K562 (cell line): Measurements from ENCODE around the gene NPAS3. TPM values are rescaled to one million over a fixed set of nuclear protein-coding genes. Genes with fewer than 3 reads are reported as not detected.

Source experiments
- ATAC-seq: fragments of 200-7000 bp; cut with Tn5 transposase; 3 replicates; pipeline ENCODE4 v1.9.1; 2020; ENCODE audit warnings: moderate library complexity
- BruUV-seq: library from RNA; stranded (reverse); fragments of 400-500 nt; replicated peaks from 2 replicates; lab custom pipeline; 2021; lab: Mats Ljungman, UMichigan
- CTCF ChIA-PET: fragments of 300-600 bp; formaldehyde crosslinking; extraction: SDS; loops from one replicate; lab custom pipeline; 2021; ENCODE audit warnings: low intra/inter-chr PET ratio; lab: Yijun Ruan, JAX
- POLR2A ChIA-PET: fragments of 300-600, 350-650 bp; sonication (Branson Sonifier 250); formaldehyde crosslinking; extraction: SDS; loops from one replicate; lab custom pipeline; 2021; ENCODE audit warnings: antibody characterized with exemption, inconsistent platforms; lab: Yijun Ruan, JAX
- DNase-seq, 4 experiments: peaks; one replicate each; pipeline versions ENCODE4 v3.0.0 to v3.0.0-alpha.2; 2011 to 2018; ENCODE audit warnings: low spot score in 3 of 4, mixed read lengths in 3 of 4; ENCODE audit errors: extremely low read depth in 1 of 4
- FAIRE-seq: peaks from 2 replicates; lab custom pipeline; 2011; peaks lifted over from hg19 to GRCh38; lab: Jason Lieb, UNC
- H2AFZ ChIP-seq: 2 replicates; pipeline ENCODE4 v1.6.0; 2011; ENCODE audit warnings: low read depth, low read length, control low read depth, inconsistent platforms
- H3K27ac ChIP-seq: fragments of 200-600 bp; 3 replicates; pipeline ENCODE4 v1.8.0; 2011; ENCODE audit warnings: low read depth, mild to moderate bottlenecking, control low read depth, inconsistent platforms, low read length, moderate library complexity, mixed read lengths; ENCODE audit errors: extremely low read depth
- H3K27me3 ChIP-seq, 2 experiments: fragments of 300-600 bp in 1 of 2; 2 replicates in 1 of 2; 3 replicates in 1 of 2; pipeline versions ENCODE4 v1.6.0 to v1.8.0; 2011; ENCODE audit warnings: inconsistent platforms in 2 of 2, low read length in 2 of 2, mild to moderate bottlenecking in 1 of 2, mixed read lengths in 1 of 2, moderate library complexity in 1 of 2; ENCODE audit not compliant: control insufficient read depth in 2 of 2, insufficient read depth in 2 of 2
- H3K36me3 ChIP-seq: fragments of 300-600 bp; 3 replicates; pipeline ENCODE4 v1.8.0; 2011; ENCODE audit warnings: mild to moderate bottlenecking, low read length, inconsistent platforms; ENCODE audit not compliant: control insufficient read depth, insufficient read depth
- H3K4me1 ChIP-seq, 2 experiments: fragments of 200-600 bp in 1 of 2; replicated peaks in 1 of 2; 2 replicates in 1 of 2; 3 replicates in 1 of 2; pipeline versions ENCODE4 v1.5.1 to v1.8.0; 2011; ENCODE audit warnings: inconsistent platforms in 2 of 2, low read length in 2 of 2, mild to moderate bottlenecking in 1 of 2, mixed read lengths in 1 of 2, moderate library complexity in 1 of 2; ENCODE audit not compliant: control insufficient read depth in 2 of 2, insufficient read depth in 2 of 2
- H3K4me2 ChIP-seq: 2 replicates; pipeline ENCODE4 v1.6.1; 2011; ENCODE audit warnings: low read length, control low read depth, inconsistent platforms, mixed read lengths; ENCODE audit not compliant: insufficient read depth
- H3K4me3 ChIP-seq: fragments of 200-600 bp; sonication (generic), shearing (Covaris generic); 2 replicates; pipeline ENCODE4 v1.5.1; 2016; ENCODE audit warnings: control low read depth, inconsistent platforms
- H3K79me2 ChIP-seq: fragments of 200-600 bp; 3 replicates; pipeline ENCODE4 v1.8.0; 2011; ENCODE audit warnings: low read length, inconsistent platforms; ENCODE audit not compliant: control insufficient read depth, insufficient read depth
- H3K9ac ChIP-seq, 2 experiments: 2 replicates each; pipeline versions ENCODE4 v1.6.0 to v1.6.1; 2011; ENCODE audit warnings: low read depth in 2 of 2, low read length in 2 of 2, control low read depth in 1 of 2, inconsistent platforms in 1 of 2, mild to moderate bottlenecking in 1 of 2, mixed read lengths in 1 of 2; ENCODE audit not compliant: insufficient read depth in 1 of 2
- H3K9me1 ChIP-seq: one replicate; pipeline ENCODE4 v1.6.0; 2011; ENCODE audit warnings: inconsistent platforms, mild to moderate bottlenecking, low read length, moderate library complexity; ENCODE audit not compliant: control insufficient read depth, insufficient read depth
- H3K9me3 ChIP-seq: replicated peaks from 2 replicates; pipeline ENCODE4 v1.5.1; 2011; ENCODE audit warnings: low read depth, low read length, inconsistent platforms; ENCODE audit not compliant: control insufficient read depth, insufficient read depth
- H4K20me1 ChIP-seq: replicated peaks from 2 replicates; pipeline ENCODE4 v1.6.1; 2011; ENCODE audit warnings: low read length, inconsistent platforms, mixed read lengths; ENCODE audit not compliant: control insufficient read depth, insufficient read depth
- BRF1 ChIP-seq: IDR thresholded peaks from 3 replicates; pipeline ENCODE4 v1.6.1; 2011; ENCODE audit warnings: borderline replicate concordance, mild to moderate bottlenecking; ENCODE audit not compliant: insufficient read length; ENCODE audit errors: extremely low read depth
- CHD4 ChIP-seq: fragments of 200-600 bp; sonication (generic); IDR thresholded peaks from 3 replicates; pipeline ENCODE4 v1.6.1; 2012; ENCODE audit warnings: low read depth, mild to moderate bottlenecking, mixed read lengths, low read length, inconsistent platforms; ENCODE audit not compliant: insufficient read depth, insufficient replicate concordance, poor library complexity, severe bottlenecking
- DIDO1 ChIP-seq: fragments of 450-650 bp; IDR thresholded peaks from 2 replicates; pipeline ENCODE4 v1.6.1; 2016; ENCODE audit warnings: low read depth, missing biosample characterization, missing genetic modification characterization
- ETV1 ChIP-seq: fragments of 450-650 bp; conservative IDR thresholded peaks from 2 replicates; pipeline ENCODE4 v1.6.1; 2016; ENCODE audit warnings: missing genetic modification characterization, control low read depth, low read depth, missing compliant biosample characterization
- FOXM1 ChIP-seq, 2 experiments: fragments of 450-650 bp in 1 of 2; sonication (generic) in 1 of 2; formaldehyde crosslinking in 1 of 2; IDR thresholded peaks; 2 replicates each; pipeline versions ENCODE4 v1.6.1 to v1.9.0; 2017 to 2022; ENCODE audit warnings: low read depth in 2 of 2, mild to moderate bottlenecking in 2 of 2, missing genetic modification reagents in 1 of 2, moderate library complexity in 1 of 2
- RBBP5 ChIP-seq: fragments of 200-600 bp; sonication (generic); IDR thresholded peaks from 2 replicates; pipeline ENCODE4 v1.6.1; 2012; ENCODE audit warnings: borderline replicate concordance, mild to moderate bottlenecking, low read length, control low read depth, inconsistent platforms; ENCODE audit not compliant: insufficient read depth, poor library complexity, severe bottlenecking
- RBM39 ChIP-seq: fragments of 200-400 bp; formaldehyde crosslinking; optimal IDR thresholded peaks from 2 replicates; pipeline ENCODE3; 2018; ENCODE audit warnings: low read depth, low read length
- SMARCB1 ChIP-seq: IDR thresholded peaks from 2 replicates; pipeline ENCODE4 v1.6.1; 2011; ENCODE audit warnings: improper control_type of control experiment, low read depth; ENCODE audit not compliant: insufficient read length
- THRAP3 ChIP-seq: fragments of 450-650 bp; IDR thresholded peaks from 2 replicates; pipeline ENCODE4 v1.6.1; 2016; ENCODE audit warnings: mild to moderate bottlenecking, inconsistent platforms, borderline replicate concordance
- WGBS: fragments of 100-300 bp; shearing (Covaris generic); methylation state at CpG from one replicate; pipeline ENCODE4 v1.1.6; 2016; ENCODE audit warnings: low coverage, mixed read lengths; ENCODE audit not compliant: insufficient coverage; ENCODE audit errors: missing lambda C conversion rate; 5-methylcytosine and 5-hydroxymethylcytosine counted together
- in situ Hi-C: fragments of 300-500 bp; cut with MboI; formaldehyde crosslinking; loops from 4 replicates; pipeline ENCODE4 v1.15.0; 2018; ENCODE audit warnings: inconsistent platforms, mixed read lengths
- intact Hi-C: fragments of 100-400 bp; cut with micrococcal nuclease; formaldehyde crosslinking; loops from 2 replicates; pipeline ENCODE4 v1.14.2; 2022
- polyA plus RNA-seq, 8 experiments: library from polyadenylated mRNA; depleted of rRNA in 4 of 8; stranded (reverse) in 5 of 8; unstranded in 3 of 8; fragments of >200 nt; fragmentation: Nextera tagmentation in 2 of 8; fragmentation: Illumina TruSeq in 1 of 8; extraction: Ambion mirVana in 2 of 8; extraction: Trizol in 1 of 8; gene quantifications; 2 replicates each; pipeline versions ENCODE4 v1.2.1 to v1.2.3, GENCODE V29; 2011 to 2014; ENCODE audit warnings: inconsistent platforms in 1 of 8, missing spikeins in 1 of 8
- total RNA-seq, 7 experiments: library from RNA; depleted of rRNA in 6 of 7; stranded (reverse); fragments of >200 nt in 6 of 7; fragmentation: Illumina TruSeq in 2 of 7; extraction: Trizol in 2 of 7; gene quantifications; 2 replicates each; pipeline versions ENCODE4 v1.2.1 to v1.2.3, GENCODE V29; 2011 to 2021; ENCODE audit warnings: low replicate concordance in 1 of 7
- TF ChIP-seq, protein P1 (sequence below): fragments of 250-450 bp; sonication (Bioruptor Pico); IDR thresholded peaks from 2 replicates; pipeline ENCODE4 v1.5.0; 2020; ENCODE audit warnings: mild to moderate bottlenecking, borderline replicate concordance
- TF ChIP-seq, protein P2 (sequence below): fragments of 450-650 bp; IDR thresholded peaks from 2 replicates; pipeline ENCODE4 v1.6.1; 2016

The NPAS3 gene
- total and polyA plus RNA-seq, 9 of the 15 experiments (the other 6 are each of a cell fraction or from before 2014, with no cell fraction given): 0.04 TPM; not detected in 8

DNA sequence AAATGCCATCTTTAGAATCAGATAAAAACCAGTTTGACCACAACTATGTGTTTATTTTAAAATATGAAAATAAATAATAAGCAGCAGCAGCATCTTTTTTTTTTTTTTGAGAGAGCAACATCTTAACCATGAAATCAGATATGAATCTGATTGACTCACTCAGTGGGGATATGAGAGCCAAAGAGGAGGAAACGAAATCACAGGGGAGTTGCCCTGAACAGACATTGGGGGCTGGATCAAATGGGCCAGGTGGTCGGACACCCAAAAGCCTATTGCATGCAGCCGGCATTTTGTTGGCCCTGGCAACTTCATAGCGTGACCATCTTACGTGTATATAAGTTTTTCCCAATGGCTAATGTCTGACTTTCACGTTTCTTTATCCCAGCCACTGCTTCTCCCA, 321.1 kb downstream of the NPAS3 start:
- DNase-seq (no peak), ATAC-seq (no peak), FAIRE-seq (no peak)
- TF ChIP-seq DIDO1 (tag): no peak
- TF ChIP-seq BRF1: no peak
- no peak for TF ChIP-seq CHD4
- TF ChIP-seq, protein P1, sequence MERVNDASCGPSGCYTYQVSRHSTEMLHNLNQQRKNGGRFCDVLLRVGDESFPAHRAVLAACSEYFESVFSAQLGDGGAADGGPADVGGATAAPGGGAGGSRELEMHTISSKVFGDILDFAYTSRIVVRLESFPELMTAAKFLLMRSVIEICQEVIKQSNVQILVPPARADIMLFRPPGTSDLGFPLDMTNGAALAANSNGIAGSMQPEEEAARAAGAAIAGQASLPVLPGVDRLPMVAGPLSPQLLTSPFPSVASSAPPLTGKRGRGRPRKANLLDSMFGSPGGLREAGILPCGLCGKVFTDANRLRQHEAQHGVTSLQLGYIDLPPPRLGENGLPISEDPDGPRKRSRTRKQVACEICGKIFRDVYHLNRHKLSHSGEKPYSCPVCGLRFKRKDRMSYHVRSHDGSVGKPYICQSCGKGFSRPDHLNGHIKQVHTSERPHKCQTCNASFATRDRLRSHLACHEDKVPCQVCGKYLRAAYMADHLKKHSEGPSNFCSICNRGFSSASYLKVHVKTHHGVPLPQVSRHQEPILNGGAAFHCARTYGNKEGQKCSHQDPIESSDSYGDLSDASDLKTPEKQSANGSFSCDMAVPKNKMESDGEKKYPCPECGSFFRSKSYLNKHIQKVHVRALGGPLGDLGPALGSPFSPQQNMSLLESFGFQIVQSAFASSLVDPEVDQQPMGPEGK (CRISPR knock-in tag): no peak
- no peak for TF ChIP-seq RBM39
- TF ChIP-seq THRAP3: no peak
- TF ChIP-seq RBBP5: no peak
- TF ChIP-seq, protein P2, sequence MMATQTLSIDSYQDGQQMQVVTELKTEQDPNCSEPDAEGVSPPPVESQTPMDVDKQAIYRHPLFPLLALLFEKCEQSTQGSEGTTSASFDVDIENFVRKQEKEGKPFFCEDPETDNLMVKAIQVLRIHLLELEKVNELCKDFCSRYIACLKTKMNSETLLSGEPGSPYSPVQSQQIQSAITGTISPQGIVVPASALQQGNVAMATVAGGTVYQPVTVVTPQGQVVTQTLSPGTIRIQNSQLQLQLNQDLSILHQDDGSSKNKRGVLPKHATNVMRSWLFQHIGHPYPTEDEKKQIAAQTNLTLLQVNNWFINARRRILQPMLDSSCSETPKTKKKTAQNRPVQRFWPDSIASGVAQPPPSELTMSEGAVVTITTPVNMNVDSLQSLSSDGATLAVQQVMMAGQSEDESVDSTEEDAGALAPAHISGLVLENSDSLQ: no peak
- TF ChIP-seq SMARCB1: no peak
- no peak for TF ChIP-seq ETV1 (tag)
- no peak for TF ChIP-seq FOXM1 (IDR thresholded peaks at IDR 0.05; ENCODE audit: low read depth)
- no peak for TF ChIP-seq FOXM1 (CRISPR knock-in tag; IDR thresholded peaks at IDR 0.05; ENCODE audit: low read depth)
- H3K79me2 ChIP-seq: no peaks in the 10 kb centered on the region
- H4K20me1 ChIP-seq: no peaks in the 10 kb centered on the region
- no peak overlapping the region for H3K4me3 ChIP-seq
- H3K36me3 ChIP-seq: no peaks in the 10 kb centered on the region
- POLR2A ChIA-PET: no interaction called here
- no peaks in the 10 kb centered on the region for H3K27me3 ChIP-seq
- no TSS peak for BruUV-seq
- H3K4me2 ChIP-seq: no peak overlapping the region
- CTCF ChIA-PET: no interaction called here
- H3K9me3 ChIP-seq: no peaks in the 10 kb centered on the region
- no peaks in the 10 kb centered on the region for H3K9me1 ChIP-seq
- no peak overlapping the region for H2AFZ ChIP-seq
- H3K9ac ChIP-seq: no peak overlapping the region
- no peaks in the 10 kb centered on the region for H3K4me1 ChIP-seq
- intact Hi-C loops (no loop called here), in situ Hi-C loops (no loop called here)
- H3K27ac ChIP-seq: no peak overlapping the region
- 0% methylated on average over 5 of the region's 6 CpGs for WGBS
